Raji (cell line): ENCODE data around the gene RCSD1.

Experiments used
- POLR2A ChIP-seq: IDR thresholded peaks from 2 replicates; pipeline ENCODE4 v1.6.1; 2011; ENCODE audit warnings: low read depth, low read length, control low read depth; ENCODE audit not compliant: insufficient read depth

RCSD1 gene

GRCh38 chr1:167665469-167665868, 35.4 kb downstream of the RCSD1 start:
- TF ChIP-seq POLR2A: no peak

DNA sequence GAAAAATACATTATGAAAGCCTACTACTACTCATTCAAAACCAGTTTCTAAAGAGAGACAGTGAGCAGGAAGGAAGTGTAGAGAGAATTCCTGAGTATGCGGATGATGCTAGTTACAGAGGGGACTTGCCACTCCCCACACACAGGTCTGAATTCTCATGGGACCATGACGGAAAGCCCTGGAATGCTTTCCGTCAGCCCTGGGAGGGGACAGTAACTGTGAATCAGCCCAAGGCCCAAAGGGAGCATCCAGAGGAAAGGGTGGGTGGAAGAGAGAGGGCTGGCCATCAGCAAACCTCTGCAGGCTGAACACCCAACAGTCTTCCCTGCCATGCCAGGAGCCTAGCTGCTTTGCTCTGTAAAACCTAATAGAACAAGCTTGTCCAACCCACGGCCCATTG, 36.4 kb downstream of the RCSD1 start:
- TF ChIP-seq POLR2A: no peak

DNA sequence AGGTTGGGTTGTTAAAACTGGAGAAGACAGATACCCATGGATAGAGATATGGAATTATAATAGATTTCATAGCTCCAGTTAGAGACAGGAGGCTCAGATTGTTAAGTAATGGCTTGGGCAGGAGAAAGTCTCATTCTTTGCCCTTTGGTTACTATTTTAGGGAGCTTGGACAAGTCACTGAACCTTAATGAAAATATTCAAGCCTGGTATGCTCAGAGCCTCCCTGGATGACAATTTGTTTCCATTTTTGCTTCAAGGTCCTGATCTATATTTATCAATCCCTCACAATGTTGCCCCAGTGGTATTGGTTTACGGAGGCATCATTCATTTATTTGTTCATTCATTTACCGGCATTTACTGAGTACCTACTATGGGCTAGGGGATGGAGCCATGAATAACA, 37.5 kb downstream of the RCSD1 start:
- TF ChIP-seq POLR2A: no peak

DNA sequence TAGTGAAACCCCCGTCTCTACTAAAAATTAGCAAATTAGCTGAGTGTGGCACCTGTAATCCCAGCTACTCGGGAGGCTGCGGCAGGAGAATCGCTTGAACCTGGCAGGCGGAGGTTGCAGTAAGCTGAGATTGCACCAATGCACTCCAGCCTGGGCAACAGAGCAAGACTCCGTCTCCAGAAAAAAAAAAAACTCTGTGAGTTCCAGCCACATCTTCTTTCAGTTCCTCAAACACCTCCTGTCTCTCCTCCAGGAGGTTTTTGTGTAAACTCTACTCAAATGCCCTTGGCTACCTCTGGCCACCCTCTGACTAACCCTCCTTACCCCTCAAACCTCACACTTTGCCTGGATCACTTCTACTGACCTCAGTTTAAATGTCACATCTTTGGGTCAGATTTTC, 38.1 kb downstream of the RCSD1 start:
- no peak for TF ChIP-seq POLR2A

GRCh38 chr1:167669209-167670124, 39.4 kb downstream of the RCSD1 start:
- no peak for TF ChIP-seq POLR2A

DNA sequence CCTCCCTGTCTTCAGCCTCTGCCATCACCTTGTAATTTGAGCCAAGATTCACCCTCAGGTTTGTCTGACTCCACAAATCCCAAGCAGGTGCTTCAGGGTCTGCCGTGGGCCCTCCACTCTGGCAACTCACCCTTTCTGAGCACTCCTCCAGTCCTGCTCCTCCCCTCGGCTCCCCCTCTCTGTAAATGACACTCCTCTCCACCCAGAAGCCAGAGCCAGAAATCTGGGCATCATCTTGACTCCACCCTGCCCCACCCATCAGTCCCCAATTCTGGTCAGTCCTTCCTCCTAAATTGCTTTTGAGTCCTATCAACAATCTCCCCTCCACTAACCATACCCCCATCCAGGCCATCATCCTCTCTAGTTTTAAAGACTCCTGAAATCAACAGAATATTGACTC, 40.5 kb downstream of the RCSD1 start:
- no peak for TF ChIP-seq POLR2A

DNA sequence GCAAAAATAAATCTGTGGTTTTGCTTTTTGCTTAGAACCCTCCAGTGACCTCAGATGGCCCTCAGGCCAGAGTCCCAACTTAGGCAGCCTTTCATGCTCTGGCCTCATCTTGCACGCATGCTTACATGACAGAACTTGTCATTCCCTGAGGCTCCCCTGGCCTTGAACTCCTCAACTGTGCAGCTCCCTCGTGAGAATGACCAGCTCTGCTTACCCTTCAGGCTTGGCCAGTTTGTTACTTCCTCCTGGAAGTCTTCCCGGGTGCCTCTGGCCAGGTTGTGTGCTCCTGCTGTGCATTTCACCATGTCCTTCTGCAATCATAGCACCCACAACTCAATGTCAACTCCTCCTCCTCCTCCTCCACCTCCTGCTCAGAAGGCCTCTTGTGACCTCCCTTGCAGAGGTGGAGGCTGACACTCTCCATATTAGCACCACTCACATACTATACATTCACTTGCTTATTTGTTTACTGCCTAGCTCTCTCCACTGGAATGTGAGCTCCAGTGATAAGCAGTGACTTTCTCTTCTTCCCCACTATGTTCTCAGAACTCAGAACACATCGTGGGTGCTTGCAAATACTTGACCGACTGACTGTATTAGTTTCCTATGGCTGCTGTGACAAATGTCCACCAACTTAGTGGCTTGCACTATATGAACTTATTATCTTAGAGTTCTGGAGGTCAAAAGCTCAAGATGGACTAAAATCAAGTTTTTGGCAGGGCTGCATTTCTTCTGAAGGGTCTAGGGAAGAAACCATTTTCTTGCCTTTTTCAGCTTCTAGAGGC, 41.9 kb downstream of the RCSD1 start:
- no peak for TF ChIP-seq POLR2A

- no peak for TF ChIP-seq POLR2A
These were observed 42.8 kb downstream of the RCSD1 start for GRCh38 chr1:167672831-167673230.

DNA sequence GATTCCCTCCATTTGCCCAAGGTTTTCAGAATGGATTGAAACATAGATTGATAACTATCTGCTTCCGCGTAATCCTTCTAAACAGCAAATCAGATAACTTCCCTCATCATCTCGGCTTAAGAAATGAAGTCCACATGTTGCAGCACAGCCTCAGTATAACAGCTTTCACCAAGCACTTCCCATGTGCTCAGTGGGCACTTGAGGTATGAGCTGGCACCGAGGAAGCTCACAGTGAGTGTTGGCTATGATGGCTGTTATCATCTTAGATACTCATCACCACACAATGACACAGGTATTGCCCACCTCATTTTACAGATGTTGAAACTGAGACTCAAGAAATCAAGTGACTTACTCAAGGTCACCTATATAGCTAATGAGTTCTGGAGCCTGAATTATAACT, 43.2 kb downstream of the RCSD1 start:
- no peak for TF ChIP-seq POLR2A

DNA sequence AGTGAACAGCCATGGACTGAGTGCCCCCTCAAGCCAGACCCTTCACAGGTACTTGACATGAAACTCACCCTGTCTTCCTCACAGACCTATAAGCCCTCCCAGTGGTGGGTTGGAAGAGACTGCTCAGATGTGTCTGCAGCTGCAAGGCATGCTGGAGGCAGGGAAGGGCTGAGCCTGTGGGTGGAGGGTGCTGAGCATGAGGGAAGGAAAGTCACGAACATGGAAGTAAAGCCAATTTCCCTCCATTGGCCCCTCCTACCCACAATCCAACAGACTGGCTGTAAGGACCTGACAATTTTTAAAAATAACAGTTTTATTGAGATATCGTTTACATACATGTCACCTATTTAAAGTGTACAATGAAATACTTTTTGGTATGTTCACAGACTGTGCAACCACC, 44.1 kb downstream of the RCSD1 start:
- no peak for TF ChIP-seq POLR2A

GRCh38 chr1:167675440-167675839, 45.4 kb downstream of the RCSD1 start:
- TF ChIP-seq POLR2A: no peak

DNA sequence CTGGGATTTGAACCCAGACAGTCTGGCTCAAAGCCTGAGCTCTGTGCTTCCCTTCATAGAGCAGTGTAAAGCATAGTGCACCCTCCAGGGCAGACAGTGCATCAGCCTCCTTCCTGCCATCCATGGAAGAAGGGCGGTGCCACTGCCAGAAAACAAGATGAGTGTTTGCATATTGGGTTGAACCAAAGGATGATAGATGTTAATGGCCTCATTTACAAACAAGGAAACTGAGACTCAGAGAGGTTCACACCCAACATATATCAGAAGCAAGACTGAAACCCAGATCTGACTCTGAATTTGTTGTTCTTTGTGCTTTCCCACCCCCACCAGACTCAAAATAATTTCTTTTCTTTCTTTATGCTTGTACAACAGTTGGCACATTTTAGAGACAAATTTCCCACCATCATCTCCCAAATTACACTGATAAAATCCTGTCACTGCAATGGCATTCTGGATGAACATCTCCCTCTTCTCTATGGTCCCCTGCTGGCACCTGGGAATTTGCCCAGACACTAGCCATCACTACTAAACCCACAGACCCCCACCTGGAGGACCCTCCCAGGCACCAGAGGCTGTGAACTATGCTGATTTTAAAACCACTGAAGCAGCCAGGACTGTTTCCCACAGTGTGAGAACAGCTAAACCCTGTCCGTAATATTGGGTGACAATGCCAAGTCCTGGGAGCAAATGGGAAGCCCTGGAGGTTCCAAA, 46.3 kb downstream of the RCSD1 start:
- no peak for TF ChIP-seq POLR2A

- TF ChIP-seq POLR2A: no peak
These were observed 47.1 kb downstream of the RCSD1 start for GRCh38 chr1:167676916-167677848.

GRCh38 chr1:167678422-167678821, 48.4 kb downstream of the RCSD1 start:
- TF ChIP-seq POLR2A: no peak
